PC-3 (cell line): Measurements from ENCODE around the gene MIEN1.

Experiments used
- EZH2 ChIP-seq: fragments of 300-600 bp; sonication (generic); IDR thresholded peaks from one replicate; pipeline ENCODE4 v1.6.1; 2017; ENCODE audit warnings: antibody characterized with exemption, mild to moderate bottlenecking, low read length; ENCODE audit not compliant: unreplicated experiment
- TF ChIP-seq, protein P1 (sequence below): fragments of 300-600 bp; sonication (generic); conservative IDR thresholded peaks from 2 replicates; pipeline ENCODE4 v1.5.1; 2017; ENCODE audit warnings: antibody characterized with exemption, low read depth, mild to moderate bottlenecking, low read length

GRCh38 chr17:39735882-39736281 is 5.5 kb upstream of the MIEN1 start:
- TF ChIP-seq EZH2 = no peak
- TF ChIP-seq, protein P1, sequence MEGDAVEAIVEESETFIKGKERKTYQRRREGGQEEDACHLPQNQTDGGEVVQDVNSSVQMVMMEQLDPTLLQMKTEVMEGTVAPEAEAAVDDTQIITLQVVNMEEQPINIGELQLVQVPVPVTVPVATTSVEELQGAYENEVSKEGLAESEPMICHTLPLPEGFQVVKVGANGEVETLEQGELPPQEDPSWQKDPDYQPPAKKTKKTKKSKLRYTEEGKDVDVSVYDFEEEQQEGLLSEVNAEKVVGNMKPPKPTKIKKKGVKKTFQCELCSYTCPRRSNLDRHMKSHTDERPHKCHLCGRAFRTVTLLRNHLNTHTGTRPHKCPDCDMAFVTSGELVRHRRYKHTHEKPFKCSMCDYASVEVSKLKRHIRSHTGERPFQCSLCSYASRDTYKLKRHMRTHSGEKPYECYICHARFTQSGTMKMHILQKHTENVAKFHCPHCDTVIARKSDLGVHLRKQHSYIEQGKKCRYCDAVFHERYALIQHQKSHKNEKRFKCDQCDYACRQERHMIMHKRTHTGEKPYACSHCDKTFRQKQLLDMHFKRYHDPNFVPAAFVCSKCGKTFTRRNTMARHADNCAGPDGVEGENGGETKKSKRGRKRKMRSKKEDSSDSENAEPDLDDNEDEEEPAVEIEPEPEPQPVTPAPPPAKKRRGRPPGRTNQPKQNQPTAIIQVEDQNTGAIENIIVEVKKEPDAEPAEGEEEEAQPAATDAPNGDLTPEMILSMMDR = no peak
